Measurements from ENCODE around the gene TOR1A.

Gene TOR1A

DNA sequence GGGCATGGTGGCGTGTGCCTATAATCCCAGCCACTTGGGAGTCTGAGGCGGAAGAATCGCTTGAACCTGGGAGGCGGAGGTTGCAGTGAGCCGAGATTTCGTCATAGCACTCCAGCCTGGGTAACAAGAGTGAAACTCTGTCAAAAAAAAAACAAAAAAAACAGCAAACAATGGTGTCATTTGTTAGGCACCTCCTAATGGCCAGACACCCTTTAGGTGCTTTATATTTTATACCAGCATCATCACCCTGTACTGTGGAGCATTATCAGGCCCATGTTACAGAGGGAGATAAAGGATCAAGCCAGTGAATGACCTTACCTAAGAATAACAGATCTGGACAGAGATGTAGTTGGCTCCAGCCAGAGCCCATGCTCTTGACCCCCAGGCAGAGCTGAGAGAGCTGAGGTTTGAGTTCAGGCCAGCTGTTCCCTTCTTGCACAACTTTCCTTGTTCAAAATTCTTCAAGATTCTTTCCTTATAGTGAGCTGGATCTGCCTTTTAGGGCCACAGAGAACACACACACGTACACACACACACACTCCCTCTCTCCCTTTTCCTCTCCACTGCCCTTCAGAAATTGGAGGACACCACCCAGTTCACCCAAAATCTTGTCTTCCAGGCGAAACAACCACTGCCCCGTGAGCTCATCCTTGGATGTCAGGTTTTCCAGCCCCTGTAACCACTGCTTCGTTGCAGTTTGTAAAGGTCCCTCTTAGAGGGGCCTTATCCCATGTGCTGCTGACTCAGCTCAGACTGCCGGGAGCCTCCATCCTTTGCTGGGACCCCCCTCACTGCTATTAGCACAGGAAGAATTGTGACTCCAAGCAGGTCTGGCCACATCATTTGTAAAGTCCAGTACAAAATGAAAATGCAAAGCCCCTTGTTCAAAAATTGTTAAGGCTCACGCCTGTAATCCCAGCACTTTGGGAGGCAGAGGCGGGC is 60.7 kb downstream of the TOR1A start:
- TF ChIP-seq, protein P1, sequence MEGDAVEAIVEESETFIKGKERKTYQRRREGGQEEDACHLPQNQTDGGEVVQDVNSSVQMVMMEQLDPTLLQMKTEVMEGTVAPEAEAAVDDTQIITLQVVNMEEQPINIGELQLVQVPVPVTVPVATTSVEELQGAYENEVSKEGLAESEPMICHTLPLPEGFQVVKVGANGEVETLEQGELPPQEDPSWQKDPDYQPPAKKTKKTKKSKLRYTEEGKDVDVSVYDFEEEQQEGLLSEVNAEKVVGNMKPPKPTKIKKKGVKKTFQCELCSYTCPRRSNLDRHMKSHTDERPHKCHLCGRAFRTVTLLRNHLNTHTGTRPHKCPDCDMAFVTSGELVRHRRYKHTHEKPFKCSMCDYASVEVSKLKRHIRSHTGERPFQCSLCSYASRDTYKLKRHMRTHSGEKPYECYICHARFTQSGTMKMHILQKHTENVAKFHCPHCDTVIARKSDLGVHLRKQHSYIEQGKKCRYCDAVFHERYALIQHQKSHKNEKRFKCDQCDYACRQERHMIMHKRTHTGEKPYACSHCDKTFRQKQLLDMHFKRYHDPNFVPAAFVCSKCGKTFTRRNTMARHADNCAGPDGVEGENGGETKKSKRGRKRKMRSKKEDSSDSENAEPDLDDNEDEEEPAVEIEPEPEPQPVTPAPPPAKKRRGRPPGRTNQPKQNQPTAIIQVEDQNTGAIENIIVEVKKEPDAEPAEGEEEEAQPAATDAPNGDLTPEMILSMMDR (IDR thresholded peaks at IDR 0.05): no peak

Data from LNCAP (cell line).